GM21528 (cell line): ENCODE results near the gene KCNQ4.
A peak's percentile ranks its signal among the peaks of the same experiment; 100 is the strongest.

Experiments used
- ATAC-seq: cut with Tn5 transposase; IDR thresholded peaks from one replicate; pipeline ENCODE4 v1.9.1; 2021; ENCODE audit warnings: mild to moderate bottlenecking, moderate library complexity; ENCODE audit not compliant: unreplicated experiment, low FRiP score

KCNQ4 gene

DNA sequence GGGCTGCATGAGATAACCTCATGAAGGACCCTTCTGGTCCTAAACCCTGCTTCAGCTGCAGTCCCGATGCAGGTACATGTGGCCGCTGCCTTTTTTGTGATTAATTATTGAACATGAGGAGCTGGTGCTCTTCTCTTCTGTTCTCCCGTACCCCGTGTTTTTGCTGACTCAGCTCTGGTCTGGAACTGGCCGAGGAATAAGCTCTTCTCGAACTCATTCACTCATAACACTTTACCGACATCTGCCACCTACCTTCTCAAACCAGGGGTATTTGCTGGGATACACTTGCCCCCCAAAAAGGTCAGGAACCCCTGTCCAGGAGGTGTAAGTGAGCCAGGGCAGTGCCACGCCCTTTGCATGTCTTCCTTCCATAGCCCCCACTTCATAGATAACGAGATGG is 31.8 kb downstream of the KCNQ4 start:
- no peak for ATAC-seq

GRCh38 chr1:40817791-40818263 is 34.2 kb downstream of the KCNQ4 start:
- peak; percentile 11 for ATAC-seq

DNA sequence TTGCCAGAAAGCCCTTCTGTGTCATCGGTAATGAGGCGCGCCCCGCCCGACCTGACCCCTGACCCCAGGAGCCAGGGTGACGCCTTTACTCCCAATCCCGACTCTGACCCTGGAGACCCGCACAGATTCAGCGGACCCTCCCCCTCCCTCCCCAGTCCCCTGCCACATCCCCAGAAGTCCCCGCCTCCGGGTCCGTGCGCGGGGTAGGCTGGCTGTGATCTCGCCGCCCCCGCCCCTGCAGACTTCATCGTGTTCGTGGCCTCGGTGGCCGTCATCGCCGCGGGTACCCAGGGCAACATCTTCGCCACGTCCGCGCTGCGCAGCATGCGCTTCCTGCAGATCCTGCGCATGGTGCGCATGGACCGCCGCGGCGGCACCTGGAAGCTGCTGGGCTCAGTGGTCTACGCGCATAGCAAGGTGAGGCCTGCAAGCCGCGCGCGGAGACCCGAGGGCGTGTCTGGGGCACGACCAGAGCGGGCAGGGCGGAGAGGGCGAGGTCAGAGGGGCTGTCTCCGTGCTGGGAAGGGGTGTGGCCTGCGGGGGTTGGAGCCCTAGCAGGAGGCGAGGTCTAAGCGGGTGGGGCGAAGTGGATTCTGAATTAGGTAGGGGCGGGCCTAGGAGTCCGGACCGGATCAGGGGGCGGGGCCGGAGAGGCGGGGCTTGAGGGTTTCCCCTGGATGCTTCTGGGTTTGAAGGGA is 34.8 kb downstream of the KCNQ4 start:
- peak; percentile 81 for ATAC-seq

DNA sequence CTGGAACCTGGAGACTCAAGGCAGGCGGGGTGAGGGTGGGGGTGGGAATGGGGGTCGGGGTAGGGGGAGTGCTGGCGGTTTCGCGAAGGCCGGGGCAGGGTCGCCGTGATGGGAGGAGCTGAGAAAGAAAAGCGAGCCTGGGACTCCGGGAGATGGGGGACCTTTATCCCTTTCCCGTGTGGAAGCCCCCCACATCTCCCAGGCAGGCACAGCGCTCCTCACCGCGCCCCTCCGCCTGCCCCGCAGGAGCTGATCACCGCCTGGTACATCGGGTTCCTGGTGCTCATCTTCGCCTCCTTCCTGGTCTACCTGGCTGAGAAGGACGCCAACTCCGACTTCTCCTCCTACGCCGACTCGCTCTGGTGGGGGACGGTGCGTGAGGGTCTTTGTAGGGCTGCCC is 35.5 kb downstream of the KCNQ4 start:
- no peak for ATAC-seq

DNA sequence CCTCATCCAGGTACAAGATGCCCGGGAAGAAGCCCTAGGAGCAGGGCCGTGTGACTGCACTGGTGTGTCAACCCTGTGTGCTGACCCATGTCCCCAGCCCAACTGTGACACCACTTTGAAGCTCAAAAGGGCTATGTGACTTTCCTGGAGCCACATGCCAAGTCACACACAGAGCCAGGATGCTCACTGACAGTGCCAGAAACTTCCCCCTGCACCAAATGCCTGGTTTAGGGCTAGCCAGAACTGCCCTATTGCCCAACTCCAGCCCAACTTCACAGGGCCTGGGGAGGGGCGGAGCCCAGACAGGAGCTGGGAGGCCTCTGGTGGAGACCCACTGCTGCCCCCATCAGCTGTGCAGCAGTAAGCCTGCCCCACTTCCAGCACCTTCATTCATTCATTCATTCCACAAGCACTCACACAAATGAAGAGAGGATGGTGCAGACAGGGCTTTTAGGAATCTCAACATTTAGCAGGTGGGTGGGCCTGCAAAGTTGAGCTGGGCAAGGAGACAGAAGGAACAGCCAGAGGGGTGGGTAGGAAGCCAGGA is 36.7 kb downstream of the KCNQ4 start:
- ATAC-seq: no peak

- no peak for ATAC-seq
These were observed 37.5 kb downstream of the KCNQ4 start for GRCh38 chr1:40820911-40821693.

DNA sequence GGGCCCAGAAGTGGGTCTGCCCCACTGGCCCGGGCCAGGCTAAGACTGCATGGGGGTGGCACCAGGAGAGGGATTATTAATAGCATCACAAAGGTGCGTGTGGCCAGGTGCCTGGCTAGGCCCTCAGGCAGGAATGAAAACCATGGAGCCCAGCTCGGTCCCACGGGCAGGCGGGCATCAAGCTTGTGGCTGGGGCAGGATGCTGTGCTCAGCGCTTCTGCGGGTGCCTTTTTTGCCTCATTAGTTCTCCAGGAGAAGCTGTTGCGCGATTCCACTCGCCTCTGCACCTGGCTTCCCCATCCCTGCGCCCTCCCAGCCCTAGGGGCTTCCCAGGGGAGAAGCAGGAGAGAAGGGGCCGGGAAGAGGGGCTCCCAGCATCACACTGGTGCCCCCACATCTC is 39.3 kb downstream of the KCNQ4 start:
- ATAC-seq: no peak

GRCh38 chr1:40823345-40823744 is 39.8 kb downstream of the KCNQ4 start:
- no peak for ATAC-seq

GRCh38 chr1:40823983-40824382 is 40.4 kb downstream of the KCNQ4 start:
- no peak for ATAC-seq

DNA sequence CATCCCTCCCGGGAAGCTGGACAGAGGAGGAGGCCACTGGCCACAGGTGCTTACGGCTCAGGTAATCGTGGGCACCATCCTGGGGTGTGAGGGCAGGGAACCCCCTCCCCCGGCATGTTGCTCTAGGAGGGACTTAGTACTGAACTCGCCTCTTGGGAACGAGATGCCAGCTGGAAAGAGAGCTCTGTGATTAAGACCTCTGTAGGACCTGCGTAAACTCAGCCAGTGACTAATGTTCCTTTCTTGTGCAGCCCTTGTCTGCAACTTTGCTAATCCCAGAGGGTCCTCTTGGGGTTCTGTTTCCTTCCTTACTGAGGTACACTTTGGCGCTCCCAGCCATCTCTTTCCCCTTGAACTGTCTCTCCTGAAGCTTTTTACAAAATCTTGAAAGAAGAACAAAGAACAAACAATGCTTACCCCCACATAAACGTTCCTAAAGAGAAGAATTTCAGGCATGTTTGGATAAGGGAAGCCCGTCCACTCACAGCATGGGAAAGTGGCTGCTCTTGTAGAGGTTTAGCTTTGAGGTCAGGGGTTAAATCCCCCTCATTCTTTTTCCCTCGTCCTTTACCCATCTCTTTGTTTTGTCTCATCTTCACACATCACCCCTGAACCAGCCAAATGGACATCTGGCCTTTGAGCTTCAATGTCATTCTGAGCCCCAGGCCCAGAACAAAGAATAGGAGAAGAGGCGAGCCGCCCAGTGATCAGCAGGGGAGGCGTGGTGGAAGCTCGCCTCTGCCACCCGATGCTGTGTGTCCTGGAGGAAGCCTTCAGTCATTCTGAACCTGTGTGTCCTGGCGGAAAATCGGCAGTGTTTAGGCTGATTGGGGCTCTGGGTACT is 41.2 kb downstream of the KCNQ4 start:
- no peak for ATAC-seq

- ATAC-seq: no peak
These were observed 41.8 kb downstream of the KCNQ4 start for GRCh38 chr1:40825435-40825788.

DNA sequence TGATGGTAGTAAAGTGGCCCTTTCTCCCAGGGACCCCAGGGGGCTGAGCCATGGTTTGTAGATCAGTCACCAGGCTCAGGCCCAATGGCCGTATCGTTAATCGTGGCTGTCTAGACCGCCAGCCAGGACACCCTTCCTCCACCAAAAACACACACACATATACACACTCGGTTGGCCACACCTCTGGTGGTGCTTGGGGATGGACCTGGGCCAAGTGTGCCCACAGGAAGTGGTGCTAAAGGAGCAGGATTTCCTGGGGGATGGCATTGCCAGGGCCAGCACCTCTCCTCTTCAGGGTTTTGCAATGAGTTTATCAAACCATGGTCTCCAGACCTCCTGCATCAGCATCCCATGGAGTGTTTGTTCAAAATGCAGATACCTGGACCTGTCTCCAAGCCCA is 42.4 kb downstream of the KCNQ4 start:
- no peak for ATAC-seq

- no peak for ATAC-seq
These were observed 46.2 kb downstream of the KCNQ4 start for GRCh38 chr1:40829631-40830245.

GRCh38 chr1:40830419-40830943 is 46.9 kb downstream of the KCNQ4 start:
- ATAC-seq: no peak

- ATAC-seq: no peak
These were observed 47.6 kb downstream of the KCNQ4 start for GRCh38 chr1:40831001-40831732.

DNA sequence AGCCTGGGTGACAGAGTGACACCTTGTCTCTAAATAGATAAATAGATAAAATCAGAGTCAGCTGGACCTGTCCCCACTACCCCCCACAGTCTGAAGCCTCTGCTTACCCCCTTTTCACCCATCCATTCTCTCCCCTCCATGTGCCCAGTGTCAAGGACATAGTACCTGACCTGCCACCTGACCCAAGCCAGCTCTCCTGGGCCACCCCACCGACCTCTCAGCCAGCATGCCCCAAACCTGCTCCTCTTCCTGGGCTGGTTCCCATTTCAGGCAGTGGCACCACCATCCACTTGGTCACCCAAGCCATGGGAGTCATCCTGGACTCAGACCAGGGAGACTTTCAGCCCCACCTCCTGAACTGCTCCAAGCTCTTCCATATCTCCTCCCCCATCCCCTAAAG is 50.4 kb downstream of the KCNQ4 start:
- ATAC-seq: no peak

DNA sequence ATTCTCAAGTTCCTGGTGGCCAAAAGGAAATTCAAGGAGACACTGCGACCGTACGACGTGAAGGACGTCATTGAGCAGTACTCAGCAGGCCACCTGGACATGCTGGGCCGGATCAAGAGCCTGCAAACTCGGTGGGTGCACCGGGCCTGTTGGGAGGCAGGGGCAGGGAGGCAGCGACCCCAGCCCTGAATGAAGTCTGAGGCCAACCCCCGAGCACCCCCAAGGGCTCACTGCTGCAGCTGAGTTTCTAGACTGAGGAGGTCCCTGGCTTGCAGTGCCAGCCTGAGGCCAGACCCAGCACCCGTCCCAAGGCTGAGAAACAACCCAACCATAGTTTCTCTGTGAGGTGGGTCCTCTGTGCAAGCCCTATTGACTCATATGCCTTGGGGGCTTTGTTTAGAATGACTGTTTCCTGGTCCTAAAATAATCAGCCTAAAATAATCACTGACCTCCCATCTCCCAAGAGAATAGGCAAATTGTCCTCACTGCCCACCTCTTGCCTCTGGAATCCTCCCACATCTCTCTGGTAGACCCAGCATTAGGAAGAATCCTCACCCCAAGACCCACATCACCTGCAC is 51.5 kb downstream of the KCNQ4 start:
- no peak for ATAC-seq

DNA sequence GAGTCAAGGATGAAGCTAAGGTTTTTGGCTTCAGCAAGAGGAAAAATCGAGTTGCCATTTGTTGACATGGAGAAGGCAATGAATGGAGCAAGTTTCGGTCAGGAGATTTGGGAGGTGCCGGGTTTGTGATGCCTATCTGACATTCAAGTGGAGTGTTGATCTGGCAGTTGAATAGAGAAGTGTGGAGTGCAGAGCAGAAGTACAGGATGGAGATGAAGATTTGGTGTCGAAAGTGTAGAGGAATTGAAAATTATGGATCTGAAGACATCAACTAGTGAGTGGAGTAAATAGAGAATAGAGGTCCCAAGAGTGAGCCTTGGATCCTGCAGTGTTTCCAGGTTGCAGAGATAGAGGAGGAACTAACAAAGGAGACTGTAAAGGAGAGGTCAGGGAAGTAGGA is 52.7 kb downstream of the KCNQ4 start:
- ATAC-seq: no peak

- ATAC-seq: no peak
These were observed 54.0 kb downstream of the KCNQ4 start for GRCh38 chr1:40837601-40838000.
